ENCODE data around the gene NME4. TPM values are rescaled to one million over a fixed set of nuclear protein-coding genes. Genes with fewer than 3 reads are reported as not detected.

NME4 gene
- total RNA-seq, 2 experiments from 2014 or later, result 25.0 TPM

DNA sequence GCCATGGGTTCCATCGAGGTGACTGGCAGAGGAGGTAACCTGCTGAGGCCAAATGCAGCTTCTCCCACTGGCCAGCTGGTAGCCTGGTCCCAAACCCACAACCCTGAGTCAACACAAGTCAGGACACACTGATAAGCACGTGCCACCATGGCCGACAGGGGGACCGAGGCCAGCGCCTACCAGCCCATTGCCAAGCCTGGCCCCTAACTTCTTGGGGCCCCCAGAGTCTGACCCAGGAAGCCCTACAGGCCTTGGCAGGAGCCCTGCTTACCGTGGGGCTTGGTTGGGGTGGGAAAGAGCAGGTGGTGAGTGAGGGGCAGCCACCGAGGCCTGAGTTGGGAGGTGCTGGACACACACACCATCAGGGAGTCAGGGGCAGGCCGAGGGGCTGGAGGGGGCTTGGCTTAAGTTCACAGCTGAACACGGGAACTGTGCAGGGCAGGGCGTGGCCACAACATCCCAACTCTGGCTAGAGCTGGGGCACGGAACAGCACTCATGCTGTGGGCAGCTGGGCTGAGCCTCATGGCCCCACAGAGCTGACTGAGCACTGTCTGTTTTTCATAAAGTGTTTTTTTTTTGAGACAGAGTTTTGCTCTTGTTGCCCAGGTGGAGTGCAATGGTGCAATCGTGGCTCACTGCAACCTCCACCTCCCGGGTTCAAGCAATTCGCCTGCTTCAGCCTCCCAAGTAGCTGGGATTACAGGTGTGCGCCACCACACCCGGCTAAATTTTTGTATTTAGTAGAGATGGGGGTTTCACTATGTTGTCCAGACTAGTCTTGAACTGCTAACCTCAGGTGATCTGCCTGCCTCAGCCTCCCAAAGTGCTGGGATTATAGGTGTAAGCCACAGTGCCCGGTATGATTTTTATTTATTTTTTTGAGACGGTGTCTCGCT, 32.2 kb upstream of the NME4 start:
- Histone ChIP-seq H3K4me3 (ENCODE audit: low read depth, low read length, poor library complexity, severe bottlenecking) (no peak overlapping the region), H3K4me1 (ENCODE audit: insufficient read depth, low read length, poor library complexity, severe bottlenecking) (peaks cover 2% of the 10 kb centered on the region), H3K9me3 (ENCODE audit: low read length) (no peaks in the 10 kb centered on the region), H2AFZ (ENCODE audit: low read length) (no peak overlapping the region), H3K79me2 (ENCODE audit: insufficient read depth, low read depth, low read length) (no peaks in the 10 kb centered on the region), H3K4me2 (ENCODE audit: low read length) (no peak overlapping the region), H3K9me2 (ENCODE audit: insufficient read depth, low read length) (no peaks in the 10 kb centered on the region), H4K20me1 (ENCODE audit: insufficient read depth, low read length) (no peaks in the 10 kb centered on the region), H3K36me3 (ENCODE audit: insufficient read depth, low read length) (peaks cover 29% of the 10 kb centered on the region), H3K27ac (ENCODE audit: low read depth, low read length, poor library complexity, severe bottlenecking) (no peak overlapping the region)
- no peak for DNase-seq (ENCODE audit: low spot score)
- TF ChIP-seq CTCF (conservative IDR thresholded peaks at IDR 0.05; ENCODE audit: low read length), result no peak
- TF ChIP-seq EZH2phosphoT487 (IDR thresholded peaks at IDR 0.05; ENCODE audit: borderline replicate concordance, low read depth, low read length), result no peak
- ChIA-PET CTCF (ENCODE audit: unreplicated experiment) (no interaction called here), POLR2A (no interaction called here)
- no TSS peak for BruUV-seq (replicated peaks)
- intact Hi-C loops (cut with micrococcal nuclease; ENCODE audit: unreplicated experiment), result no loop called here

DNA sequence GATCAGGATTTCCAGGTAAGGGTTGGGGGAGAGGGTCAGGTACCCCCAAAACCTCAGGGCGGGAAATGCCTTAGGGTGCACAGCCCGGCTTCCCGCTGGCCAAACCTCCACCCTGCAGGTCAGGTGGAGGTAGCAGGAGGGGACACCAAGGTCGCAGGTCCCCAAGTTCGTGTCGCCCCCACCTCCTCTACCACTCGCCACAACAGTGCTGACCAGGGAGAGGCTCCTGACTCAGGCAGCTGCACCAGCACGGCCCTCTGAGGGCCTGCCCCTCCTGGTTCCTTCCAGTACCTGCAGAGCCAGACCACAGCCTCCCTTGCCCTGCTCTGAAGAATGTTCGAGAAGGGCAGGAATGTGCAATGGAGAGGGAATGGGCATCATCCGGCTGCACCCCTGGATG, 30.5 kb upstream of the NME4 start:
- H3K4me1 ChIP-seq (ENCODE audit: insufficient read depth, low read length, poor library complexity, severe bottlenecking), result peaks cover 12% of the 10 kb centered on the region
- TF ChIP-seq CTCF (conservative IDR thresholded peaks at IDR 0.05; ENCODE audit: low read length) (no peak), EZH2phosphoT487 (IDR thresholded peaks at IDR 0.05; ENCODE audit: borderline replicate concordance, low read depth, low read length) (no peak)
- no peaks in the 10 kb centered on the region for H3K9me2 ChIP-seq (ENCODE audit: insufficient read depth, low read length)
- BruUV-seq (replicated peaks), result no TSS peak
- no peak overlapping the region for H3K4me2 ChIP-seq (ENCODE audit: low read length)
- CTCF ChIA-PET (ENCODE audit: unreplicated experiment), result no interaction called here
- no peak overlapping the region for H3K27ac ChIP-seq (ENCODE audit: low read depth, low read length, poor library complexity, severe bottlenecking)
- H3K9me3 ChIP-seq (ENCODE audit: low read length), result no peaks in the 10 kb centered on the region
- H2AFZ ChIP-seq (ENCODE audit: low read length), result no peak overlapping the region
- POLR2A ChIA-PET, result no interaction called here
- DNase-seq (ENCODE audit: low spot score), result no peak
- no peaks in the 10 kb centered on the region for H4K20me1 ChIP-seq (ENCODE audit: insufficient read depth, low read length)
- H3K79me2 ChIP-seq (ENCODE audit: insufficient read depth, low read depth, low read length), result no peaks in the 10 kb centered on the region
- H3K36me3 ChIP-seq (ENCODE audit: insufficient read depth, low read length), result peaks cover 30% of the 10 kb centered on the region
- intact Hi-C loops (cut with micrococcal nuclease; ENCODE audit: unreplicated experiment), result no loop called here
- H3K4me3 ChIP-seq (ENCODE audit: low read depth, low read length, poor library complexity, severe bottlenecking), result no peak overlapping the region

DNA sequence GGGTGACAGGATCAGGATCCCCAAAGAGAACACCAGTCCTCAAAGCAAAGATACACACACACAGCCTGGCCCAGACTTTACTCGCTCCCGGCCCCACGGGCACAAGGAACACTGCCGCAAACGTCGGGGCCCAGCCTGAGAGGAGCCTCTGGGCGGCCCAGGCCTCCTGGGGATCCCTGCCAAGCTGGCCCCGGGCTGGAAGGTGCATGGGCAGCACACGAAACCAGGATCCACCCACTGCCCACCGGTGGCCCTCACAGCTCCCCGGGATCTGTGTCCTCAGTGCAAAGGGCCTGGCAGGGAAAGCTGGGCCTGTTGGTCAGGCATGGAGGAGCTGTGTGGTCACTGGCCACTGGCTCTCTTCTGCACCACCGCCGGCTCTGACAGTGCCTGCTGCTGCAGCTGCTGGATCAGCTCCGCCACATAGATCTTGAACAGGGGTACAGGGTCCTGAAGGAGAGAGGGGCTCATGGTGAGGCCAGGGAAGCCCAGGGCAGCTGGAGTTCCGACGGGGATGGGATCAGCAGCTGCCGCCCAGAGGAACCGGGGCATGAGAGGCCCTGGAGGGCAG, 29.6 kb upstream of the NME4 start:
- Histone ChIP-seq H4K20me1 (ENCODE audit: insufficient read depth, low read length) (no peaks in the 10 kb centered on the region), H3K79me2 (ENCODE audit: insufficient read depth, low read depth, low read length) (no peaks in the 10 kb centered on the region), H3K4me2 (ENCODE audit: low read length) (no peak overlapping the region), H3K4me3 (ENCODE audit: low read depth, low read length, poor library complexity, severe bottlenecking) (no peak overlapping the region), H3K36me3 (ENCODE audit: insufficient read depth, low read length) (peaks cover 38% of the 10 kb centered on the region), H3K9me2 (ENCODE audit: insufficient read depth, low read length) (no peaks in the 10 kb centered on the region), H3K4me1 (ENCODE audit: insufficient read depth, low read length, poor library complexity, severe bottlenecking) (peaks cover 12% of the 10 kb centered on the region), H3K9me3 (ENCODE audit: low read length) (no peaks in the 10 kb centered on the region), H2AFZ (ENCODE audit: low read length) (no peak overlapping the region), H3K27ac (ENCODE audit: low read depth, low read length, poor library complexity, severe bottlenecking) (no peak overlapping the region)
- ChIA-PET POLR2A (no interaction called here), CTCF (ENCODE audit: unreplicated experiment) (no interaction called here)
- BruUV-seq (replicated peaks), result TSS peak; percentile 57
- no peak for DNase-seq (ENCODE audit: low spot score)
- TF ChIP-seq CTCF (conservative IDR thresholded peaks at IDR 0.05; ENCODE audit: low read length), result no peak
- no peak for TF ChIP-seq EZH2phosphoT487 (IDR thresholded peaks at IDR 0.05; ENCODE audit: borderline replicate concordance, low read depth, low read length)
- intact Hi-C loops (cut with micrococcal nuclease; ENCODE audit: unreplicated experiment), result no loop called here

Measured in OCI-LY7 (cell line).